Measurements from ENCODE around the gene SH2B2. TPM values are rescaled to one million over a fixed set of nuclear protein-coding genes. Genes with fewer than 3 reads are reported as not detected.

SH2B2 gene
- total RNA-seq, 2 donors from 2014 or later, result 2.4 to 3.0 TPM

Small RNA genes within 50 kb of the gene (microRNA-seq; reads per million reads assigned to microRNA genes)
- gene MIR4285, result 0 reads per million in 2 donors

Other genes starting within 250 kb of the SH2B2 start
- gene SPDYE6, start 69.6 kb downstream of the SH2B2 start, total RNA-seq, result not detected
- 10 to 100 TPM; 12.9 to 19.7 TPM for gene PRKRIP1, start 109.5 kb downstream of the SH2B2 start, total RNA-seq
- gene ORAI2, start 146.7 kb downstream of the SH2B2 start, total RNA-seq, result 10 to 100 TPM in 1 of 2 donors, 1 to 10 TPM in 1; 6.0 to 12.1 TPM
- 1 to 10 TPM; 7.1 to 7.2 TPM for gene ALKBH4, start 178.0 kb downstream of the SH2B2 start, total RNA-seq
- 10 to 100 TPM in 1 of 2 donors, 1 to 10 TPM in 1; 9.8 to 12.2 TPM for gene LRWD1, start 178.1 kb downstream of the SH2B2 start, total RNA-seq
- 10 to 100 TPM; 42.9 to 52.7 TPM for gene POLR2J, start 192.1 kb downstream of the SH2B2 start, total RNA-seq
- 10 to 100 TPM in 1 of 2 donors, 1 to 10 TPM in 1; 3.2 to 14.3 TPM for gene RASA4B, start 230.9 kb downstream of the SH2B2 start, total RNA-seq

Measured in left cardiac atrium (tissue), 2 donors.